Cerebellar nuclear complex (tissue), 1 donor: Measurements from ENCODE around the gene GRAP.

Experiments
- DNase-seq, 2 experiments: peaks; one replicate each; lab custom pipeline; 2025; lab: John Stamatoyannopoulos, UW

Gene GRAP

GRCh38 chr17:19018600-19018950 lies 28.2 kb downstream of the GRAP start:
- DNase-seq: no peak

GRCh38 chr17:19017804-19018599 lies 28.8 kb downstream of the GRAP start:
- no peak for DNase-seq

GRCh38 chr17:19017401-19017800 lies 29.4 kb downstream of the GRAP start:
- DNase-seq: no peak

GRCh38 chr17:19016881-19017280 lies 29.9 kb downstream of the GRAP start:
- no peak for DNase-seq

GRCh38 chr17:19016297-19016696 lies 30.5 kb downstream of the GRAP start:
- DNase-seq: no peak

GRCh38 chr17:19015428-19015827 lies 31.3 kb downstream of the GRAP start:
- no peak for DNase-seq

- DNase-seq: no peak
Measured at GRCh38 chr17:19014628-19015215, 32.0 kb downstream of the GRAP start.

- DNase-seq: no peak
Measured at GRCh38 chr17:19013806-19014627, 32.7 kb downstream of the GRAP start.

GRCh38 chr17:19013226-19013625 lies 33.5 kb downstream of the GRAP start:
- no peak for DNase-seq

- no peak for DNase-seq
Measured at GRCh38 chr17:19012171-19013080, 34.3 kb downstream of the GRAP start.

GRCh38 chr17:19011581-19011980 lies 35.2 kb downstream of the GRAP start:
- DNase-seq: no peak

- no peak for DNase-seq
Measured at GRCh38 chr17:19010729-19011505, 35.8 kb downstream of the GRAP start.

GRCh38 chr17:19009970-19010369 lies 36.8 kb downstream of the GRAP start:
- DNase-seq: no peak

- no peak for DNase-seq
Measured at GRCh38 chr17:19006698-19007097, 40.1 kb downstream of the GRAP start.

- DNase-seq: no peak
Measured at GRCh38 chr17:19005789-19006430, 40.8 kb downstream of the GRAP start.

- DNase-seq: no peak
Measured at GRCh38 chr17:19005137-19005773, 41.5 kb downstream of the GRAP start.

GRCh38 chr17:19004421-19005136 lies 42.2 kb downstream of the GRAP start, which contains the start of gene FAM83G:
Gene FAM83G, minus strand, starts transcription at chr17:19004764. Its CDS starts 723 bp downstream, at chr17:19004041.
- no peak for DNase-seq

- no peak for DNase-seq
Measured at GRCh38 chr17:19003543-19004420, 43.0 kb downstream of the GRAP start.
